ENCODE data around the gene REXO5. TPM values are rescaled to one million over a fixed set of nuclear protein-coding genes. Genes with fewer than 3 reads are reported as not detected.
A peak's percentile ranks its signal among the peaks of the same experiment; 100 is the strongest.

Gene REXO5
- total and polyA plus RNA-seq, 2 of the 13 experiments (the other 11 are each of a cell fraction or from before 2014, with no cell fraction given): 5.9 to 13.1 TPM

DNA sequence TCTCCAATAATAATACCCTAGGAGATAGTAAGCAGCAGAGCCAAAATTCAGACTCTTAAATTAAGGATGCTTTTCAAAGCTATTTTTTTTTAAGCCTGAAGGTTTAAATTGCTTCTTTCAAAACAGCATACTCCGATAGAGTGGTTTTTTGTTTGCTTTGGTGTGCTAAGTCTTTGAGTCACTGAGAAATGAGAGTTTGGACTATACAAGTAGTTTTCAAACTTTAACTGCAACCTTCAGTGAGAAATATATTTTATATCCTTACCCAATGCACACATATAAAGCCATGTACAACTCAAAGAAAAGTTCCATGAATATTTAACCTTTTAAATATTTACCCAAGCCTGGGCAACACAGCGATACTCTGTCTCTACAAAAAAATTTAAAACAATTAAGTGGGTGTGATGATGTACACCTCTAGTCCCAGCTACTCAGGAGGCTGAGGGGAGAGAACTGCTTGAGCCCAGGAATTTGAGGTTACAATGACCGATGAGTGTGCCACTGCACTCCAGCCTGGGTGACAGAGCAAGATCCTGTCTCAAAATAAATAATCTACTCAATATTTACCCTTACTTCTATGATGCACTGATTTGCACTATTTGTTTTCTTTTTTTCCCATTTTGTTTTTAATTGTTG, 74.7 kb downstream of the REXO5 start:
- in situ Hi-C loops (cut with HindIII; ENCODE audit: extremely low pct_ligation_motif_present, low pct_unique_long_range_greater_than_20kb) (no loop called here), intact Hi-C loops (cut with micrococcal nuclease; ENCODE audit: unreplicated experiment) (no loop called here)
- Histone ChIP-seq H3K4me2 (ENCODE audit: low read depth, low read length) (peak overlapping the region; percentile 24), H3K9me3 (ENCODE audit: low read length) (no peaks in the 10 kb centered on the region), H3K27ac (ENCODE audit: extremely low read length, insufficient read depth, low read length) (peak overlapping the region; percentile 11), H3K4me3 (replicated peaks in 1 of 3; ENCODE audit: insufficient read depth in 1 of 3, low read depth in 2 of 3, low read length in 3 of 3) (no peak overlapping the region; a peak in 1 of 6 replicates), H3K36me3 (replicated peaks in 1 of 2; ENCODE audit: control insufficient read depth in 1 of 2, insufficient read depth in 2 of 2, low read length in 2 of 2) (no peaks in the 10 kb centered on the region), H3K79me2 (ENCODE audit: insufficient read depth, low read length) (peaks cover 88% of the 10 kb centered on the region), H3K4me1 (ENCODE audit: insufficient read depth, low read length) (peaks cover 82% of the 10 kb centered on the region), H2AFZ (ENCODE audit: low read length) (no peak overlapping the region), H3K9ac (ENCODE audit: insufficient read depth, low read depth, low read length) (no peak overlapping the region), H3K27me3 (ENCODE audit: control insufficient read depth in 1 of 2, insufficient read depth in 2 of 2, low read length in 2 of 2) (no peaks in the 10 kb centered on the region), H4K20me1 (ENCODE audit: insufficient read depth, low read length) (peaks cover 11% of the 10 kb centered on the region; the same call in 1 of the 2 replicates)
- 16% methylated on average over 3 of the region's 3 CpGs for WGBS (ENCODE audit: low lambda C conversion rate)
- FAIRE-seq (no peak), DNase-seq (ENCODE audit: low spot score) (peak; percentile 33), ATAC-seq (peak; percentile 22)
- BruUV-seq (replicated peaks): no TSS peak
- ChIA-PET CTCF (ENCODE audit: low intra/inter-chr PET ratio, low total read pairs) (no interaction called here), POLR2A (interaction anchor here (1.6 to 3.2 kb wide), 3 partner anchors 13 to 18 kb away, joined by 4 to 20 read pairs (median 5); partner anchors contain the start of genes DCUN1D3 and LYRM1)
- TF ChIP-seq, protein P1, sequence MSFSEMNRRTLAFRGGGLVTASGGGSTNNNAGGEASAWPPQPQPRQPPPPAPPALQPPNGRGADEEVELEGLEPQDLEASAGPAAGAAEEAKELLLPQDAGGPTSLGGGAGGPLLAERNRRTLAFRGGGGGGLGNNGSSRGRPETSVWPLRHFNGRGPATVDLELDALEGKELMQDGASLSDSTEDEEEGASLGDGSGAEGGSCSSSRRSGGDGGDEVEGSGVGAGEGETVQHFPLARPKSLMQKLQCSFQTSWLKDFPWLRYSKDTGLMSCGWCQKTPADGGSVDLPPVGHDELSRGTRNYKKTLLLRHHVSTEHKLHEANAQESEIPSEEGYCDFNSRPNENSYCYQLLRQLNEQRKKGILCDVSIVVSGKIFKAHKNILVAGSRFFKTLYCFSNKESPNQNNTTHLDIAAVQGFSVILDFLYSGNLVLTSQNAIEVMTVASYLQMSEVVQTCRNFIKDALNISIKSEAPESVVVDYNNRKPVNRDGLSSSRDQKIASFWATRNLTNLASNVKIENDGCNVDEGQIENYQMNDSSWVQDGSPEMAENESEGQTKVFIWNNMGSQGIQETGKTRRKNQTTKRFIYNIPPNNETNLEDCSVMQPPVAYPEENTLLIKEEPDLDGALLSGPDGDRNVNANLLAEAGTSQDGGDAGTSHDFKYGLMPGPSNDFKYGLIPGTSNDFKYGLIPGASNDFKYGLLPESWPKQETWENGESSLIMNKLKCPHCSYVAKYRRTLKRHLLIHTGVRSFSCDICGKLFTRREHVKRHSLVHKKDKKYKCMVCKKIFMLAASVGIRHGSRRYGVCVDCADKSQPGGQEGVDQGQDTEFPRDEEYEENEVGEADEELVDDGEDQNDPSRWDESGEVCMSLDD (CRISPR knock-in tag; IDR thresholded peaks at IDR 0.05; ENCODE audit: borderline replicate concordance): peak; percentile 26; the same call in 1 of the 2 replicates
- TF ChIP-seq, protein P2, sequence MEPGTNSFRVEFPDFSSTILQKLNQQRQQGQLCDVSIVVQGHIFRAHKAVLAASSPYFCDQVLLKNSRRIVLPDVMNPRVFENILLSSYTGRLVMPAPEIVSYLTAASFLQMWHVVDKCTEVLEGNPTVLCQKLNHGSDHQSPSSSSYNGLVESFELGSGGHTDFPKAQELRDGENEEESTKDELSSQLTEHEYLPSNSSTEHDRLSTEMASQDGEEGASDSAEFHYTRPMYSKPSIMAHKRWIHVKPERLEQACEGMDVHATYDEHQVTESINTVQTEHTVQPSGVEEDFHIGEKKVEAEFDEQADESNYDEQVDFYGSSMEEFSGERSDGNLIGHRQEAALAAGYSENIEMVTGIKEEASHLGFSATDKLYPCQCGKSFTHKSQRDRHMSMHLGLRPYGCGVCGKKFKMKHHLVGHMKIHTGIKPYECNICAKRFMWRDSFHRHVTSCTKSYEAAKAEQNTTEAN (CRISPR knock-in tag; conservative IDR thresholded peaks at IDR 0.05): peak; percentile 80
- TF ChIP-seq SAFB2 (CRISPR knock-in tag; IDR thresholded peaks at IDR 0.05; ENCODE audit: borderline replicate concordance, low read depth): 0 out of 2 replicates have a peak, but pooled peaks have one; percentile 0
- 0 out of 2 replicates have a peak, but pooled peaks have one; percentile 34 for TF ChIP-seq SALL2 (CRISPR knock-in tag; IDR thresholded peaks at IDR 0.05)
- TF ChIP-seq SATB2 (CRISPR knock-in tag; IDR thresholded peaks at IDR 0.05): 0 out of 2 replicates have a peak, but pooled peaks have one; percentile 51
- TF ChIP-seq FIP1L1 (IDR thresholded peaks at IDR 0.05; ENCODE audit: borderline replicate concordance, insufficient read depth, low read depth, low read length): no peak
- TF ChIP-seq, protein P3, sequence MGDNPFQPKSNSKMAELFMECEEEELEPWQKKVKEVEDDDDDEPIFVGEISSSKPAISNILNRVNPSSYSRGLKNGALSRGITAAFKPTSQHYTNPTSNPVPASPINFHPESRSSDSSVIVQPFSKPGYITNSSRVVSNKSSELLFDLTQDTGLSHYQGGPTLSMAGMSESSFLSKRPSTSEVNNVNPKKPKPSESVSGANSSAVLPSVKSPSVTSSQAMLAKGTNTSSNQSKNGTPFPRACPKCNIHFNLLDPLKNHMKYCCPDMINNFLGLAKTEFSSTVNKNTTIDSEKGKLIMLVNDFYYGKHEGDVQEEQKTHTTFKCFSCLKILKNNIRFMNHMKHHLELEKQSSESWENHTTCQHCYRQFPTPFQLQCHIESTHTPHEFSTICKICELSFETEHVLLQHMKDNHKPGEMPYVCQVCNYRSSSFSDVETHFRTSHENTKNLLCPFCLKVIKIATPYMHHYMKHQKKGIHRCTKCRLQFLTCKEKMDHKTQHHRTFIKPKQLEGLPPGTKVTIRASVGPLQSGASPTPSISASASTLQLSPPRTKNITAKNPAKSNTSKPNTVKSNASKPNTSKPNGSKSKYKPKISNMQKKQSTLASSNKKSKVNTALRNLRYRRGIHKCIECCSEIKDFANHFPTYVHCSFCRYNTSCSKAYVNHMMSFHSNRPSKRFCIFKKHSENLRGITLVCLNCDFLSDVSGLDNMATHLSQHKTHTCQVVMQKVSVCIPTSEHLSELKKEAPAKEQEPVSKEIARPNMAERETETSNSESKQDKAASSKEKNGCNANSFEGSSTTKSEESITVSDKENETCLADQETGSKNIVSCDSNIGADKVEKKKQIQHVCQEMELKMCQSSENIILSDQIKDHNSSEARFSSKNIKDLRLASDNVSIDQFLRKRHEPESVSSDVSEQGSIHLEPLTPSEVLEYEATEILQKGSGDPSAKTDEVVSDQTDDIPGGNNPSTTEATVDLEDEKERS (CRISPR knock-in tag; IDR thresholded peaks at IDR 0.05): no peak
- TF ChIP-seq BRCA1 (CRISPR knock-in tag; IDR thresholded peaks at IDR 0.05): 0 out of 2 replicates have a peak, but pooled peaks have one; percentile 54
- TF ChIP-seq CREB1 (IDR thresholded peaks at IDR 0.05): no peak
- peak; percentile 27; the same call in 1 of the 2 replicates for TF ChIP-seq CREB1 (CRISPR knock-in tag; IDR thresholded peaks at IDR 0.05)
- no peak for TF ChIP-seq HIVEP1 (CRISPR knock-in tag; IDR thresholded peaks at IDR 0.05)

Data from HepG2 (cell line).